GM12878 (cell line): Measurements from ENCODE around the gene CELF6. TPM values are rescaled to one million over a fixed set of nuclear protein-coding genes. Genes with fewer than 3 reads are reported as not detected.
A peak's percentile ranks its signal among the peaks of the same experiment; 100 is the strongest.

Experiments used
- ATAC-seq: fragments of 200-7000 bp; cut with Tn5 transposase; 3 replicates; pipeline ENCODE4 v1.9.1; 2020; ENCODE audit warnings: mild to moderate bottlenecking, moderate library complexity
- BruUV-seq: library from RNA; stranded (reverse); fragments of 400-500 nt; replicated peaks from 2 replicates; lab custom pipeline; 2021; lab: Mats Ljungman, UMichigan
- CTCF ChIA-PET: fragments of 300-600 bp; sonication (Branson Sonifier 250); formaldehyde crosslinking; extraction: SDS; loops from one replicate; lab custom pipeline; 2021; ENCODE audit warnings: inconsistent platforms; lab: Yijun Ruan, JAX
- POLR2A ChIA-PET: fragments of 350-600 bp; formaldehyde crosslinking; extraction: SDS; loops from one replicate; lab custom pipeline; 2021; ENCODE audit warnings: inconsistent platforms; lab: Charles Lee
- RAD21 ChIA-PET: fragments of 300-600 bp; sonication (Branson Sonifier 250); formaldehyde crosslinking; loops from one replicate; lab custom pipeline; 2023; ENCODE audit warnings: antibody characterized with exemption; ENCODE audit not compliant: unreplicated experiment; lab: Charles Lee
- SMC1A ChIA-PET: fragments of 300-600 bp; sonication (Branson Sonifier 250); formaldehyde crosslinking; loops from one replicate; lab custom pipeline; 2023; ENCODE audit not compliant: unreplicated experiment, uncharacterized antibody; lab: Charles Lee
- DNase-seq: peaks from one replicate; pipeline ENCODE4 v3.0.0-alpha.2; 2011; ENCODE audit warnings: low read depth, low spot score
- FAIRE-seq: peaks from 3 replicates; lab custom pipeline; 2011; peaks lifted over from hg19 to GRCh38; lab: Jason Lieb, UNC
- H2AFZ ChIP-seq: 2 replicates; pipeline ENCODE4 v1.6.0; 2011; ENCODE audit warnings: low read depth, low read length, control low read depth; ENCODE audit not compliant: control insufficient read depth
- H3K27ac ChIP-seq: 2 replicates; pipeline ENCODE4 v1.5.1; 2011; ENCODE audit warnings: control low read depth; ENCODE audit not compliant: control insufficient read depth, insufficient read depth
- H3K27me3 ChIP-seq, 2 experiments: replicated peaks in 1 of 2; 2 replicates each; pipeline versions ENCODE4 v1.6.0 to v1.6.1; 2011; ENCODE audit warnings: low read length in 1 of 2; ENCODE audit not compliant: control insufficient read depth in 2 of 2, insufficient read depth in 2 of 2
- H3K36me3 ChIP-seq, 2 experiments: 2 replicates each; pipeline ENCODE4 v1.5.1; 2011; ENCODE audit warnings: low read length in 1 of 2; ENCODE audit not compliant: control insufficient read depth in 2 of 2, insufficient read depth in 2 of 2
- H3K4me1 ChIP-seq: 2 replicates; pipeline ENCODE4 v1.6.1; 2011; ENCODE audit warnings: mild to moderate bottlenecking, low read length, moderate library complexity, mixed read lengths; ENCODE audit not compliant: control insufficient read depth, insufficient read depth
- H3K4me2 ChIP-seq: 2 replicates; pipeline ENCODE4 v1.6.0; 2011; ENCODE audit warnings: control low read depth; ENCODE audit not compliant: control insufficient read depth, insufficient read depth
- H3K4me3 ChIP-seq: fragments of 200-600 bp; sonication (generic); 2 replicates; pipeline ENCODE4 v1.5.1; 2016
- H3K79me2 ChIP-seq: 2 replicates; pipeline ENCODE4 v1.6.0; 2011; ENCODE audit warnings: low read length; ENCODE audit not compliant: control insufficient read depth, insufficient read depth
- H3K9ac ChIP-seq: 2 replicates; pipeline ENCODE4 v1.8.0; 2011; ENCODE audit warnings: low read length, control low read depth, mixed read lengths; ENCODE audit not compliant: control insufficient read depth, insufficient read depth
- H3K9me3 ChIP-seq: replicated peaks from 3 replicates; pipeline ENCODE4 v1.5.1; 2011; ENCODE audit warnings: mild to moderate bottlenecking, low read length; ENCODE audit not compliant: control insufficient read depth, insufficient read depth
- H4K20me1 ChIP-seq: 2 replicates; pipeline ENCODE4 v1.6.0; 2011; ENCODE audit not compliant: control insufficient read depth, insufficient read depth
- CTCF ChIP-seq, 3 experiments: IDR thresholded peaks in 2 of 3; conservative IDR thresholded peaks in 1 of 3; 2 replicates each; pipeline ENCODE4 v1.5.1; 2011; ENCODE audit warnings: low read depth in 3 of 3, low read length in 3 of 3, mild to moderate bottlenecking in 3 of 3, control low read depth in 2 of 3, moderate library complexity in 2 of 3, inconsistent platforms in 1 of 3, mixed read lengths in 1 of 3; ENCODE audit not compliant: control insufficient read depth in 2 of 3, insufficient read depth in 1 of 3; ENCODE audit errors: extremely low read depth in 1 of 3
- IRF4 ChIP-seq: IDR thresholded peaks from 2 replicates; pipeline ENCODE4 v1.6.1; 2011; ENCODE audit warnings: low read depth, low read length
- MYB ChIP-seq: fragments of 150-350 bp; IDR thresholded peaks from 2 replicates; pipeline ENCODE4 v1.6.1; 2014; ENCODE audit warnings: mild to moderate bottlenecking, low read depth, low read length, borderline replicate concordance
- RAD21 ChIP-seq: IDR thresholded peaks from 2 replicates; pipeline ENCODE4 v1.6.1; 2011; ENCODE audit warnings: mild to moderate bottlenecking, low read depth, low read length, moderate library complexity; ENCODE audit not compliant: insufficient read depth
- RFX5 ChIP-seq: IDR thresholded peaks from 2 replicates; pipeline ENCODE4 v1.6.1; 2011; ENCODE audit warnings: low read depth, low read length, improper control_type of control experiment
- SMC3 ChIP-seq: IDR thresholded peaks from 2 replicates; pipeline ENCODE4 v1.6.1; 2011; ENCODE audit warnings: low read length, improper control_type of control experiment, borderline replicate concordance
- STAT3 ChIP-seq: IDR thresholded peaks from 2 replicates; pipeline ENCODE4 v1.6.1; 2011; ENCODE audit warnings: low read depth, low read length, improper control_type of control experiment
- SUZ12 ChIP-seq: fragments of 200-600 bp; sonication (generic); IDR thresholded peaks from one replicate; pipeline ENCODE4 v1.6.1; 2018; ENCODE audit warnings: antibody characterized with exemption, mild to moderate bottlenecking; ENCODE audit not compliant: unreplicated experiment
- YY1 ChIP-seq: IDR thresholded peaks from 2 replicates; pipeline ENCODE4 v1.6.1; 2011; ENCODE audit warnings: low read depth, mild to moderate bottlenecking, low read length
- WGBS: methylation state at CpG from one replicate; pipeline ENCODE4 v1.1.6; 2016; ENCODE audit warnings: low lambda C conversion rate; ENCODE audit not compliant: insufficient replicate concordance, insufficient coverage; ENCODE audit errors: missing lambda C conversion rate; 5-methylcytosine and 5-hydroxymethylcytosine counted together
- in situ Hi-C: fragments of 300-500 bp; cut with MboI; formaldehyde crosslinking; loops from 9 replicates; pipeline ENCODE4 v1.14.3; 2018; ENCODE audit warnings: mixed read lengths
- intact Hi-C: fragments of 100-400 bp; cut with micrococcal nuclease; formaldehyde crosslinking; loops from one replicate; pipeline ENCODE4 v1.14.2; 2022; ENCODE audit not compliant: unreplicated experiment
- polyA plus RNA-seq, 11 experiments: library from polyadenylated mRNA; depleted of rRNA in 4 of 11; unstranded in 6 of 11; stranded (reverse) in 5 of 11; fragments of >200 nt; fragmentation: Nextera tagmentation in 4 of 11; fragmentation: Illumina TruSeq in 1 of 11; extraction: Ambion mirVana in 4 of 11; extraction: Trizol in 1 of 11; gene quantifications; 1 replicate in 1 of 11; 2 replicates in 10 of 11; pipeline versions ENCODE4 v1.2.1 to v1.2.3, GENCODE V29; 2011 to 2016; ENCODE audit warnings: inconsistent platforms in 2 of 11, missing spikeins in 2 of 11, low read depth in 1 of 11
- total RNA-seq, 4 experiments: library from RNA; depleted of rRNA in 3 of 4; stranded (reverse); fragments of >200 nt in 3 of 4; fragmentation: Illumina TruSeq in 1 of 4; extraction: Trizol in 1 of 4; gene quantifications; 2 replicates each; pipeline versions ENCODE4 v1.2.1 to v1.2.3, GENCODE V29; 2013 to 2021
- TF ChIP-seq, protein P1 (sequence below): IDR thresholded peaks from 2 replicates; pipeline ENCODE4 v1.6.1; 2011; ENCODE audit warnings: low read depth, low read length, improper control_type of control experiment, borderline replicate concordance

Gene CELF6
- total and polyA plus RNA-seq, 10 of the 15 experiments (the other 5 are each of a cell fraction or from before 2014, with no cell fraction given): 0.06 to 0.54 (median 0.23) TPM; not detected in 1

GRCh38 chr15:72344602-72345001, 24.6 kb upstream of the CELF6 start:
- ATAC-seq: no peak
- POLR2A ChIA-PET: no interaction called here
- no peak overlapping the region for H3K27ac ChIP-seq
- no peak overlapping the region for H2AFZ ChIP-seq
- in situ Hi-C loops: no loop called here
- H3K9ac ChIP-seq: no peak overlapping the region
- RAD21 ChIA-PET: no interaction called here
- H3K4me3 ChIP-seq: no peak overlapping the region
- no peak overlapping the region for H3K4me2 ChIP-seq
- H3K4me1 ChIP-seq: no peaks in the 10 kb centered on the region
- TF ChIP-seq SUZ12: no peak
- TF ChIP-seq, protein P1, sequence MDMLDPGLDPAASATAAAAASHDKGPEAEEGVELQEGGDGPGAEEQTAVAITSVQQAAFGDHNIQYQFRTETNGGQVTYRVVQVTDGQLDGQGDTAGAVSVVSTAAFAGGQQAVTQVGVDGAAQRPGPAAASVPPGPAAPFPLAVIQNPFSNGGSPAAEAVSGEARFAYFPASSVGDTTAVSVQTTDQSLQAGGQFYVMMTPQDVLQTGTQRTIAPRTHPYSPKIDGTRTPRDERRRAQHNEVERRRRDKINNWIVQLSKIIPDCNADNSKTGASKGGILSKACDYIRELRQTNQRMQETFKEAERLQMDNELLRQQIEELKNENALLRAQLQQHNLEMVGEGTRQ: no peak
- no peak for TF ChIP-seq STAT3
- FAIRE-seq: no peak
- CTCF ChIA-PET: no interaction called here
- no peaks in the 10 kb centered on the region for H4K20me1 ChIP-seq
- no peaks in the 10 kb centered on the region for H3K79me2 ChIP-seq
- SMC1A ChIA-PET: no interaction called here
- no peaks in the 10 kb centered on the region for H3K27me3 ChIP-seq
- H3K9me3 ChIP-seq: no peaks in the 10 kb centered on the region
- intact Hi-C loops: no loop called here
- H3K36me3 ChIP-seq: peaks cover 14 to 22% of the 10 kb centered on the region in 2 experiments; a peak in 3 of 4 replicates
- WGBS: 95% methylated on average over 1 of the region's 1 CpG
- no peak for DNase-seq
- no TSS peak for BruUV-seq

GRCh38 chr15:72342385-72342784, 22.4 kb upstream of the CELF6 start:
- H4K20me1 ChIP-seq: no peaks in the 10 kb centered on the region
- intact Hi-C loops: no loop called here
- H2AFZ ChIP-seq: no peak overlapping the region
- H3K4me1 ChIP-seq: no peaks in the 10 kb centered on the region
- POLR2A ChIA-PET: no interaction called here
- peaks cover 9 to 15% of the 10 kb centered on the region in 2 experiments; a peak in 3 of 4 replicates for H3K36me3 ChIP-seq
- SMC1A ChIA-PET: no interaction called here
- H3K27me3 ChIP-seq: no peaks in the 10 kb centered on the region
- RAD21 ChIA-PET: no interaction called here
- no peak for FAIRE-seq
- peak; percentile 36; the same call in 1 of the 3 replicates for ATAC-seq
- DNase-seq: no peak
- no peaks in the 10 kb centered on the region for H3K9me3 ChIP-seq
- TF ChIP-seq IRF4 (peak; percentile 91), MYB (no peak), RAD21 (peak; percentile 50), RFX5 (no peak), SMC3 (peak; percentile 25; the same call in 1 of the 2 replicates), CTCF (IDR thresholded peaks at IDR 0.05 in 2 of 3, conservative IDR thresholded peaks at IDR 0.05 in 1 of 3; ENCODE audit: control insufficient read depth in 2 of 3, extremely low read depth in 1 of 3, insufficient read depth in 1 of 3, low read depth in 3 of 3, low read length in 3 of 3) (peak; percentile 22 to 38 (median 27); a peak in 4 of 6 replicates), YY1 (peak; percentile 73)
- BruUV-seq: no TSS peak
- H3K79me2 ChIP-seq: no peaks in the 10 kb centered on the region
- H3K27ac ChIP-seq: no peak overlapping the region
- H3K9ac ChIP-seq: no peak overlapping the region
- in situ Hi-C loops: no loop called here
- CTCF ChIA-PET: no interaction called here
- no peak overlapping the region for H3K4me3 ChIP-seq
- H3K4me2 ChIP-seq: no peak overlapping the region
- 82% methylated on average over 11 of the region's 11 CpGs for WGBS
